ENCODE results near the gene PNCK.

Gene PNCK

GRCh38 chrX:153640736-153641575, 32.7 kb downstream of the PNCK start:
- no peak for DNase-seq
- H3K9me3 ChIP-seq (ENCODE audit: control insufficient read depth, low read length): no peaks in the 10 kb centered on the region
- peaks cover 14% of the 10 kb centered on the region for H3K27me3 ChIP-seq (replicated peaks; ENCODE audit: control insufficient read depth, insufficient read depth, low read length, poor library complexity, severe bottlenecking)
- H3K4me1 ChIP-seq (ENCODE audit: control insufficient read depth, insufficient read depth, low read length, poor library complexity, severe bottlenecking): peaks cover 14% of the 10 kb centered on the region
- no peaks in the 10 kb centered on the region for H3K36me3 ChIP-seq (ENCODE audit: control insufficient read depth, insufficient read depth, low read length)
- H3K4me3 ChIP-seq (ENCODE audit: insufficient read depth, low read depth, low read length, poor library complexity, severe bottlenecking): no peak overlapping the region
- H3K27ac ChIP-seq (ENCODE audit: insufficient read depth, low read length, poor library complexity, severe bottlenecking): no peak overlapping the region

- Histone ChIP-seq H3K27ac (ENCODE audit: insufficient read depth, low read length, poor library complexity, severe bottlenecking) (no peak overlapping the region), H3K9me3 (ENCODE audit: control insufficient read depth, low read length) (no peaks in the 10 kb centered on the region), H3K4me1 (ENCODE audit: control insufficient read depth, insufficient read depth, low read length, poor library complexity, severe bottlenecking) (peaks cover 14% of the 10 kb centered on the region), H3K36me3 (ENCODE audit: control insufficient read depth, insufficient read depth, low read length) (no peaks in the 10 kb centered on the region), H3K27me3 (replicated peaks; ENCODE audit: control insufficient read depth, insufficient read depth, low read length, poor library complexity, severe bottlenecking) (peaks cover 13% of the 10 kb centered on the region), H3K4me3 (ENCODE audit: insufficient read depth, low read depth, low read length, poor library complexity, severe bottlenecking) (no peak overlapping the region)
- no peak for DNase-seq
Observed at GRCh38 chrX:153640045-153640686, 33.4 kb downstream of the PNCK start.

- Histone ChIP-seq H3K9me3 (ENCODE audit: control insufficient read depth, low read length) (no peaks in the 10 kb centered on the region), H3K27me3 (replicated peaks; ENCODE audit: control insufficient read depth, insufficient read depth, low read length, poor library complexity, severe bottlenecking) (peaks cover 8% of the 10 kb centered on the region), H3K4me3 (ENCODE audit: insufficient read depth, low read depth, low read length, poor library complexity, severe bottlenecking) (no peak overlapping the region), H3K36me3 (ENCODE audit: control insufficient read depth, insufficient read depth, low read length) (no peaks in the 10 kb centered on the region), H3K27ac (ENCODE audit: insufficient read depth, low read length, poor library complexity, severe bottlenecking) (no peak overlapping the region), H3K4me1 (ENCODE audit: control insufficient read depth, insufficient read depth, low read length, poor library complexity, severe bottlenecking) (peaks cover 14% of the 10 kb centered on the region)
- no peak for DNase-seq
Observed at GRCh38 chrX:153639177-153640044, 34.2 kb downstream of the PNCK start.

- Histone ChIP-seq H3K4me3 (ENCODE audit: insufficient read depth, low read depth, low read length, poor library complexity, severe bottlenecking) (no peak overlapping the region), H3K27me3 (replicated peaks; ENCODE audit: control insufficient read depth, insufficient read depth, low read length, poor library complexity, severe bottlenecking) (peaks cover 8% of the 10 kb centered on the region)
Observed at GRCh38 chrX:153638436-153639176, 35.0 kb downstream of the PNCK start.

GRCh38 chrX:153638041-153638371, 35.6 kb downstream of the PNCK start:
- Histone ChIP-seq H3K4me1 (ENCODE audit: control insufficient read depth, insufficient read depth, low read length, poor library complexity, severe bottlenecking) (peaks cover 8% of the 10 kb centered on the region), H3K27me3 (replicated peaks; ENCODE audit: control insufficient read depth, insufficient read depth, low read length, poor library complexity, severe bottlenecking) (peaks cover 8% of the 10 kb centered on the region), H3K27ac (ENCODE audit: insufficient read depth, low read length, poor library complexity, severe bottlenecking) (no peak overlapping the region)

More at GRCh38 chrX:153638436-153639176, 35.0 kb downstream of the PNCK start:
- no peak overlapping the region for H3K27ac ChIP-seq (ENCODE audit: insufficient read depth, low read length, poor library complexity, severe bottlenecking)
- no peaks in the 10 kb centered on the region for H3K36me3 ChIP-seq (ENCODE audit: control insufficient read depth, insufficient read depth, low read length)
- H3K9me3 ChIP-seq (ENCODE audit: control insufficient read depth, low read length): no peaks in the 10 kb centered on the region
- no peak for DNase-seq
- peaks cover 11% of the 10 kb centered on the region for H3K4me1 ChIP-seq (ENCODE audit: control insufficient read depth, insufficient read depth, low read length, poor library complexity, severe bottlenecking)

GRCh38 chrX:153637121-153638040, 36.2 kb downstream of the PNCK start:
- Histone ChIP-seq H3K4me1 (ENCODE audit: control insufficient read depth, insufficient read depth, low read length, poor library complexity, severe bottlenecking) (peaks cover 5% of the 10 kb centered on the region), H3K27me3 (replicated peaks; ENCODE audit: control insufficient read depth, insufficient read depth, low read length, poor library complexity, severe bottlenecking) (peaks cover 8% of the 10 kb centered on the region), H3K27ac (ENCODE audit: insufficient read depth, low read length, poor library complexity, severe bottlenecking) (no peak overlapping the region)

More at GRCh38 chrX:153638041-153638371, 35.6 kb downstream of the PNCK start:
- no peak for DNase-seq
- Histone ChIP-seq H3K4me3 (ENCODE audit: insufficient read depth, low read depth, low read length, poor library complexity, severe bottlenecking) (no peak overlapping the region), H3K36me3 (ENCODE audit: control insufficient read depth, insufficient read depth, low read length) (no peaks in the 10 kb centered on the region), H3K9me3 (ENCODE audit: control insufficient read depth, low read length) (no peaks in the 10 kb centered on the region)

GRCh38 chrX:153636716-153637115, 36.9 kb downstream of the PNCK start:
- Histone ChIP-seq H3K27me3 (replicated peaks; ENCODE audit: control insufficient read depth, insufficient read depth, low read length, poor library complexity, severe bottlenecking) (peaks cover 5% of the 10 kb centered on the region), H3K27ac (ENCODE audit: insufficient read depth, low read length, poor library complexity, severe bottlenecking) (no peak overlapping the region), H3K4me1 (ENCODE audit: control insufficient read depth, insufficient read depth, low read length, poor library complexity, severe bottlenecking) (peaks cover 3% of the 10 kb centered on the region), H3K36me3 (ENCODE audit: control insufficient read depth, insufficient read depth, low read length) (no peaks in the 10 kb centered on the region), H3K9me3 (ENCODE audit: control insufficient read depth, low read length) (no peaks in the 10 kb centered on the region), H3K4me3 (ENCODE audit: insufficient read depth, low read depth, low read length, poor library complexity, severe bottlenecking) (no peak overlapping the region)
- no peak for DNase-seq

More at GRCh38 chrX:153637121-153638040, 36.2 kb downstream of the PNCK start:
- no peaks in the 10 kb centered on the region for H3K9me3 ChIP-seq (ENCODE audit: control insufficient read depth, low read length)
- no peak for DNase-seq
- no peak overlapping the region for H3K4me3 ChIP-seq (ENCODE audit: insufficient read depth, low read depth, low read length, poor library complexity, severe bottlenecking)
- H3K36me3 ChIP-seq (ENCODE audit: control insufficient read depth, insufficient read depth, low read length): no peaks in the 10 kb centered on the region

GRCh38 chrX:153635788-153636668, 37.6 kb downstream of the PNCK start:
- Histone ChIP-seq H3K4me3 (ENCODE audit: insufficient read depth, low read depth, low read length, poor library complexity, severe bottlenecking) (no peak overlapping the region), H3K27me3 (replicated peaks; ENCODE audit: control insufficient read depth, insufficient read depth, low read length, poor library complexity, severe bottlenecking) (peaks cover 3% of the 10 kb centered on the region), H3K36me3 (ENCODE audit: control insufficient read depth, insufficient read depth, low read length) (no peaks in the 10 kb centered on the region), H3K9me3 (ENCODE audit: control insufficient read depth, low read length) (no peaks in the 10 kb centered on the region), H3K27ac (ENCODE audit: insufficient read depth, low read length, poor library complexity, severe bottlenecking) (no peak overlapping the region), H3K4me1 (ENCODE audit: control insufficient read depth, insufficient read depth, low read length, poor library complexity, severe bottlenecking) (no peaks in the 10 kb centered on the region)
- DNase-seq: no peak
